ENCODE results near the gene MT1E.

MT1E gene

GRCh38 chr16:56636616-56637413, 11.2 kb downstream of the MT1E start:
- Histone ChIP-seq H3K4me3 (ENCODE audit: low read length in 2 of 2) (no peak overlapping the region), H3K27me3 (ENCODE audit: control insufficient read depth in 1 of 2, insufficient read depth in 2 of 2, low read length in 2 of 2) (peaks cover 39 to 60% of the 10 kb centered on the region in 2 donors), H3K27ac (ENCODE audit: low read length) (no peak overlapping the region)

GRCh38 chr16:56637814-56638750, 12.5 kb downstream of the MT1E start, which contains the start of gene MT1A:
MT1A (plus strand) TSS chr16:56638666; CDS start chr16:56638739, 73 bp downstream.
- peak within 1 kb of the TSS; percentile 57 to 75 for H3K4me3 ChIP-seq (ENCODE audit: low read length in 2 of 2)
- H3K27me3 ChIP-seq (ENCODE audit: control insufficient read depth in 1 of 2, insufficient read depth in 2 of 2, low read length in 2 of 2) = peaks cover 39 to 70% of the 10 kb centered on the region in 2 donors
- H3K4me1 ChIP-seq (ENCODE audit: control insufficient read depth, insufficient read depth, low read length) = peaks cover 17% of the 10 kb centered on the region
- H3K27ac ChIP-seq (ENCODE audit: low read length) = peak within 1 kb of the TSS; percentile 49
- H3K36me3 ChIP-seq (ENCODE audit: control insufficient read depth in 2 of 2, insufficient read depth in 2 of 2, low read length in 2 of 2) = no peaks in the 10 kb centered on the region
- H3K9me3 ChIP-seq (ENCODE audit: control insufficient read depth in 2 of 2, low read length in 2 of 2) = no peaks in the 10 kb centered on the region
- H3K9ac ChIP-seq (ENCODE audit: low read length in 2 of 2) = peak within 1 kb of the TSS; percentile 30 to 75

More at GRCh38 chr16:56636616-56637413, 11.2 kb downstream of the MT1E start:
- H3K9me3 ChIP-seq (ENCODE audit: control insufficient read depth in 2 of 2, low read length in 2 of 2) = no peaks in the 10 kb centered on the region
- no peak overlapping the region for H3K9ac ChIP-seq (ENCODE audit: low read length in 2 of 2)
- no peaks in the 10 kb centered on the region for H3K36me3 ChIP-seq (ENCODE audit: control insufficient read depth in 2 of 2, insufficient read depth in 2 of 2, low read length in 2 of 2)
- H3K4me1 ChIP-seq (ENCODE audit: control insufficient read depth, insufficient read depth, low read length) = peaks cover 21% of the 10 kb centered on the region

GRCh38 chr16:56639045-56639444, 13.5 kb downstream of the MT1E start:
- Histone ChIP-seq H3K27ac (ENCODE audit: low read length) (no peak overlapping the region), H3K27me3 (ENCODE audit: control insufficient read depth in 1 of 2, insufficient read depth in 2 of 2, low read length in 2 of 2) (peaks cover 39 to 76% of the 10 kb centered on the region in 2 donors)

GRCh38 chr16:56640076-56640475, 14.5 kb downstream of the MT1E start:
- peaks cover 24% of the 10 kb centered on the region for H3K4me1 ChIP-seq (ENCODE audit: control insufficient read depth, insufficient read depth, low read length)
- H3K27ac ChIP-seq (ENCODE audit: low read length) = no peak overlapping the region
- no peak overlapping the region for H3K4me3 ChIP-seq (ENCODE audit: low read length in 2 of 2)
- no peak overlapping the region for H3K9ac ChIP-seq (ENCODE audit: low read length in 2 of 2)
- H3K27me3 ChIP-seq (ENCODE audit: control insufficient read depth in 1 of 2, insufficient read depth in 2 of 2, low read length in 2 of 2) = peaks cover 43 to 80% of the 10 kb centered on the region in 2 donors
- H3K9me3 ChIP-seq (ENCODE audit: control insufficient read depth in 2 of 2, low read length in 2 of 2) = no peaks in the 10 kb centered on the region
- H3K36me3 ChIP-seq (ENCODE audit: control insufficient read depth in 2 of 2, insufficient read depth in 2 of 2, low read length in 2 of 2) = no peaks in the 10 kb centered on the region

More at GRCh38 chr16:56639045-56639444, 13.5 kb downstream of the MT1E start:
- H3K4me1 ChIP-seq (ENCODE audit: control insufficient read depth, insufficient read depth, low read length) = peaks cover 26% of the 10 kb centered on the region
- no peaks in the 10 kb centered on the region for H3K36me3 ChIP-seq (ENCODE audit: control insufficient read depth in 2 of 2, insufficient read depth in 2 of 2, low read length in 2 of 2)
- peak overlapping the region in 1 of 2 donors; percentile 30 for H3K9ac ChIP-seq (ENCODE audit: low read length in 2 of 2)
- no peaks in the 10 kb centered on the region for H3K9me3 ChIP-seq (ENCODE audit: control insufficient read depth in 2 of 2, low read length in 2 of 2)
- H3K4me3 ChIP-seq (ENCODE audit: low read length in 2 of 2) = peak overlapping the region in 1 of 2 donors; percentile 57

- H3K9me3 ChIP-seq (ENCODE audit: control insufficient read depth in 2 of 2, low read length in 2 of 2) = no peaks in the 10 kb centered on the region
- peaks cover 38 to 71% of the 10 kb centered on the region in 2 donors for H3K27me3 ChIP-seq (ENCODE audit: control insufficient read depth in 1 of 2, insufficient read depth in 2 of 2, low read length in 2 of 2)
- H3K27ac ChIP-seq (ENCODE audit: low read length) = no peak overlapping the region
- no peaks in the 10 kb centered on the region for H3K36me3 ChIP-seq (ENCODE audit: control insufficient read depth in 2 of 2, insufficient read depth in 2 of 2, low read length in 2 of 2)
- no peak overlapping the region for H3K9ac ChIP-seq (ENCODE audit: low read length in 2 of 2)
- peaks cover 22% of the 10 kb centered on the region for H3K4me1 ChIP-seq (ENCODE audit: control insufficient read depth, insufficient read depth, low read length)
- H3K4me3 ChIP-seq (ENCODE audit: low read length in 2 of 2) = no peak overlapping the region
These were observed 15.6 kb downstream of the MT1E start for GRCh38 chr16:56641166-56641565.

- peaks cover 18% of the 10 kb centered on the region for H3K4me1 ChIP-seq (ENCODE audit: control insufficient read depth, insufficient read depth, low read length)
- no peak overlapping the region for H3K9ac ChIP-seq (ENCODE audit: low read length in 2 of 2)
- peak overlapping the region; percentile 37 for H3K27ac ChIP-seq (ENCODE audit: low read length)
- no peaks in the 10 kb centered on the region for H3K9me3 ChIP-seq (ENCODE audit: control insufficient read depth in 2 of 2, low read length in 2 of 2)
- no peaks in the 10 kb centered on the region for H3K36me3 ChIP-seq (ENCODE audit: control insufficient read depth in 2 of 2, insufficient read depth in 2 of 2, low read length in 2 of 2)
- H3K27me3 ChIP-seq (ENCODE audit: control insufficient read depth in 1 of 2, insufficient read depth in 2 of 2, low read length in 2 of 2) = peaks cover 36 to 71% of the 10 kb centered on the region in 2 donors
- H3K4me3 ChIP-seq (ENCODE audit: low read length in 2 of 2) = peak overlapping the region; percentile 25 to 62
These were observed 17.6 kb downstream of the MT1E start for GRCh38 chr16:56643080-56643778.

GRCh38 chr16:56643833-56644232, 18.3 kb downstream of the MT1E start:
- Histone ChIP-seq H3K27ac (ENCODE audit: low read length) (no peak overlapping the region), H3K27me3 (ENCODE audit: control insufficient read depth in 1 of 2, insufficient read depth in 2 of 2, low read length in 2 of 2) (peaks cover 40 to 71% of the 10 kb centered on the region in 2 donors), H3K9me3 (ENCODE audit: control insufficient read depth in 2 of 2, low read length in 2 of 2) (no peaks in the 10 kb centered on the region), H3K36me3 (ENCODE audit: control insufficient read depth in 2 of 2, insufficient read depth in 2 of 2, low read length in 2 of 2) (no peaks in the 10 kb centered on the region), H3K4me1 (ENCODE audit: control insufficient read depth, insufficient read depth, low read length) (peaks cover 13% of the 10 kb centered on the region), H3K9ac (ENCODE audit: low read length in 2 of 2) (no peak overlapping the region), H3K4me3 (ENCODE audit: low read length in 2 of 2) (peak overlapping the region in 1 of 2 donors; percentile 62)

GRCh38 chr16:56645311-56645710, 19.7 kb downstream of the MT1E start:
- H3K36me3 ChIP-seq (ENCODE audit: control insufficient read depth in 2 of 2, insufficient read depth in 2 of 2, low read length in 2 of 2) = no peaks in the 10 kb centered on the region

GRCh38 chr16:56645838-56646237, 20.3 kb downstream of the MT1E start:
- Histone ChIP-seq H3K36me3 (ENCODE audit: control insufficient read depth in 2 of 2, insufficient read depth in 2 of 2, low read length in 2 of 2) (no peaks in the 10 kb centered on the region), H3K4me3 (ENCODE audit: low read length in 2 of 2) (no peak overlapping the region), H3K9me3 (ENCODE audit: control insufficient read depth in 2 of 2, low read length in 2 of 2) (no peaks in the 10 kb centered on the region), H3K27ac (ENCODE audit: low read length) (no peak overlapping the region), H3K4me1 (ENCODE audit: control insufficient read depth, insufficient read depth, low read length) (peaks cover 13% of the 10 kb centered on the region), H3K9ac (ENCODE audit: low read length in 2 of 2) (no peak overlapping the region), H3K27me3 (ENCODE audit: control insufficient read depth in 1 of 2, insufficient read depth in 2 of 2, low read length in 2 of 2) (peaks cover 34 to 65% of the 10 kb centered on the region in 2 donors)

More at GRCh38 chr16:56645311-56645710, 19.7 kb downstream of the MT1E start:
- Histone ChIP-seq H3K4me3 (ENCODE audit: low read length in 2 of 2) (no peak overlapping the region), H3K9me3 (ENCODE audit: control insufficient read depth in 2 of 2, low read length in 2 of 2) (no peaks in the 10 kb centered on the region), H3K4me1 (ENCODE audit: control insufficient read depth, insufficient read depth, low read length) (peaks cover 13% of the 10 kb centered on the region), H3K27ac (ENCODE audit: low read length) (no peak overlapping the region), H3K27me3 (ENCODE audit: control insufficient read depth in 1 of 2, insufficient read depth in 2 of 2, low read length in 2 of 2) (peaks cover 37 to 67% of the 10 kb centered on the region in 2 donors), H3K9ac (ENCODE audit: low read length in 2 of 2) (no peak overlapping the region)
